Neural progenitor cell (in vitro differentiated cells): ENCODE results near the gene MEP1A.

Experiments
- EZH2 ChIP-seq: fragments of 200-600 bp; sonication (generic); IDR thresholded peaks from 2 replicates; pipeline ENCODE4 v1.6.1; 2017; ENCODE audit warnings: antibody characterized with exemption, mild to moderate bottlenecking, moderate library complexity
- TF ChIP-seq, protein P1 (sequence below): fragments of 200-600 bp; sonication (generic); IDR thresholded peaks from 2 replicates; pipeline ENCODE4 v1.5.1; 2017; ENCODE audit warnings: antibody characterized with exemption, mild to moderate bottlenecking

- TF ChIP-seq, protein P1, sequence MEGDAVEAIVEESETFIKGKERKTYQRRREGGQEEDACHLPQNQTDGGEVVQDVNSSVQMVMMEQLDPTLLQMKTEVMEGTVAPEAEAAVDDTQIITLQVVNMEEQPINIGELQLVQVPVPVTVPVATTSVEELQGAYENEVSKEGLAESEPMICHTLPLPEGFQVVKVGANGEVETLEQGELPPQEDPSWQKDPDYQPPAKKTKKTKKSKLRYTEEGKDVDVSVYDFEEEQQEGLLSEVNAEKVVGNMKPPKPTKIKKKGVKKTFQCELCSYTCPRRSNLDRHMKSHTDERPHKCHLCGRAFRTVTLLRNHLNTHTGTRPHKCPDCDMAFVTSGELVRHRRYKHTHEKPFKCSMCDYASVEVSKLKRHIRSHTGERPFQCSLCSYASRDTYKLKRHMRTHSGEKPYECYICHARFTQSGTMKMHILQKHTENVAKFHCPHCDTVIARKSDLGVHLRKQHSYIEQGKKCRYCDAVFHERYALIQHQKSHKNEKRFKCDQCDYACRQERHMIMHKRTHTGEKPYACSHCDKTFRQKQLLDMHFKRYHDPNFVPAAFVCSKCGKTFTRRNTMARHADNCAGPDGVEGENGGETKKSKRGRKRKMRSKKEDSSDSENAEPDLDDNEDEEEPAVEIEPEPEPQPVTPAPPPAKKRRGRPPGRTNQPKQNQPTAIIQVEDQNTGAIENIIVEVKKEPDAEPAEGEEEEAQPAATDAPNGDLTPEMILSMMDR: no peak
- TF ChIP-seq EZH2: no peak
Observed at GRCh38 chr6:46879003-46879402, 85.8 kb downstream of the MEP1A start.
